ENCODE results near the gene POLR2H.
"Not testable (repeated sequence)": the region's sequence is repeated elsewhere in the genome, so short reads cannot be mapped to it uniquely, and the experiment has no call there.

POLR2H gene

DNA sequence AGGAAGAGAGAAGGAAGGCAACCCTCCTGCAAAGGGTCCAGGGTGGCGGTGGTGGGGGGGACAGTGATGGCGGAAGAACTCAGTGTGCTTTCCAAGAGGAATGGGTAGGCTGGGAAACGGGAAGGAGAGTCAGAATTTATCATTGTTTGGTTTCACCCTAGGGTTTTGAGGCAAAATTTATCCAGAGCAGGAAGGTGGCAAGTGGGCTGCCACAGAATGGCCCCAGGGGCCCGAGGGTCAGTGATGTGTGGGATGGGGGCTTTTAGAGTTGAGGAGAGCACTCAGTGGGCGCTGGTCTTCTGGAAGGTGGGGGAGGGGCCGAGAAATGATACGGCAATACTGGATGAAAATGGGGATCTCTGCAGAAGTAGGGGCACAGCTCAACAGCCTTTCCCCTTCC is 23.5 kb upstream of the POLR2H start:
- H3K36me3 Mint-ChIP-seq (ENCODE audit: insufficient read depth) = peaks cover 32% of the 10 kb centered on the region
- no peak overlapping the region for H3K4me3 Mint-ChIP-seq
- DNase-seq (ENCODE audit: low spot score in 2 of 2) (no peak), ATAC-seq (replicated peaks; ENCODE audit: extremely low read depth, poor library complexity, severe bottlenecking) (no peak)
- H3K4me1 Mint-ChIP-seq = peaks cover 45% of the 10 kb centered on the region
- peak overlapping the region; percentile 68 for H3K27ac Mint-ChIP-seq (ENCODE audit: low read depth)
- no peaks in the 10 kb centered on the region for H3K9me3 Mint-ChIP-seq
- no peaks in the 10 kb centered on the region for H3K27me3 Mint-ChIP-seq

GRCh38 chr3:184338511-184338945 is 23.0 kb upstream of the POLR2H start:
- no peak for DNase-seq (ENCODE audit: low spot score in 2 of 2)
- Mint-ChIP-seq H3K4me1 (peaks cover 40% of the 10 kb centered on the region), H3K9me3 (no peaks in the 10 kb centered on the region), H3K27ac (ENCODE audit: low read depth) (peak overlapping the region; percentile 68), H3K4me3 (no peak overlapping the region), H3K36me3 (ENCODE audit: insufficient read depth) (peaks cover 27% of the 10 kb centered on the region), H3K27me3 (no peaks in the 10 kb centered on the region)
- ATAC-seq (replicated peaks; ENCODE audit: extremely low read depth, poor library complexity, severe bottlenecking) = no peak

DNA sequence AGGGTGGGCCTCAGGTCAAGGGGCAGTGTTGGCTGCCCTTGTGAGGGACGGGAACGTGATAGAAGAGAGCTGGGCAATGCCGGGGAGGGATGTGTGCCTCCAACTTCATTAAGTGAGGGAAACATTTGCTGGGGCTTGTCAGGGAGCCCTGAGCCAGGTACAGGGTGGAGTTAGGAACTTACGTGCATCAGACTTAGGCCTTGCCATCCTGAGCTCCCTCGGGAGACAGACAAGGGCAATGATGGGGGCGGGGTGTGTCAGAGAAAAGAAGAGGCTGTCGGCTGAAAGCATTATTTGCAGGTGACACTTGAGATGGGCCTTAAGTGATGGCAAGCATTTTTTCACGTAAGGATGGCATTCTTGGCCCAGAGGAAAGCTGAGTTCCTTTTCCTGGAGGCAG is 22.5 kb upstream of the POLR2H start:
- no peak for ATAC-seq (replicated peaks; ENCODE audit: extremely low read depth, poor library complexity, severe bottlenecking)
- Mint-ChIP-seq H3K36me3 (ENCODE audit: insufficient read depth) (peaks cover 23% of the 10 kb centered on the region), H3K4me3 (no peak overlapping the region), H3K4me1 (peaks cover 35% of the 10 kb centered on the region), H3K9me3 (no peaks in the 10 kb centered on the region), H3K27ac (ENCODE audit: low read depth) (no peak overlapping the region), H3K27me3 (no peaks in the 10 kb centered on the region)
- DNase-seq (ENCODE audit: low spot score in 2 of 2) = no peak

DNA sequence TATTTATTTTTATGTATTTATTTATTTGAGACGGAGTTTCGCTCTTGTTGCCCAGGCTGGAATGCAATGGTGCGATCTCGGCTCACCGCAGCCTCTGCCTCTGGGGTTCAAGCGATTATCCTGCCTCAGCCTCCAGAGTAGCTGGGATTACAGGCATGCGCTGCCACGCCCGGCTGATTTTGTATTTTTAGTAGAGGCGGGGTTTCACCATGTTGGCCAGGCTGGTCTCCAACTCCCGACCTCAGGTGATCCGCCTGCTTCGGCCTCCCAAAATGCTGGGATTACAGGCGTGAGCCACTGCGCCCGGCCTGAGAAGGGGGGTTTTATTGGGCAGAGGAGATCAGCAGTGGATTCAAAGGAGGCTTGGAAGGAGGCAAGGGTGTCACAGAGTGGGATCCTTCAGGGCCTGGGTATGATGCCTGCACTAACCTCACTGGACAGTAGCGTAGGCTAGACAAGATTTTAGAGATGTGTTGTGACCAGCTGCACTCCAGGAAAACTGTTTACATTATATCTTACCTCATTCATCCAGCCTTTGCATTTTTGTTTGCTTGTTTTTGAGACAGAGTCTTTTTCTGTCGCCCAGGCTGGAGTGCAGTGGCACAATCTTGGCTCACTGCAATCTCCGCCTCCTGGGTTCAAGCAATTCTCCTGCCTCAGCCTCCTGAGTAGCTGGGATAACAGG is 21.9 kb upstream of the POLR2H start:
- H3K27ac Mint-ChIP-seq (ENCODE audit: low read depth); DNase-seq (ENCODE audit: low spot score in 2 of 2); H3K27me3 Mint-ChIP-seq; H3K4me3 Mint-ChIP-seq; H3K9me3 Mint-ChIP-seq; ATAC-seq (replicated peaks; ENCODE audit: extremely low read depth, poor library complexity, severe bottlenecking): not testable (repeated sequence)
- H3K36me3 Mint-ChIP-seq (ENCODE audit: insufficient read depth) = peaks cover 18% of the 10 kb centered on the region
- peaks cover 33% of the 10 kb centered on the region for H3K4me1 Mint-ChIP-seq

- ATAC-seq (replicated peaks; ENCODE audit: extremely low read depth, poor library complexity, severe bottlenecking) (no peak), DNase-seq (ENCODE audit: low spot score in 2 of 2) (no peak)
- H3K4me3 Mint-ChIP-seq = no peak overlapping the region
- H3K4me1 Mint-ChIP-seq = peaks cover 20% of the 10 kb centered on the region
- H3K9me3 Mint-ChIP-seq = no peaks in the 10 kb centered on the region
- H3K36me3 Mint-ChIP-seq (ENCODE audit: insufficient read depth) = peaks cover 4% of the 10 kb centered on the region
- H3K27me3 Mint-ChIP-seq = no peaks in the 10 kb centered on the region
- H3K27ac Mint-ChIP-seq (ENCODE audit: low read depth) = no peak overlapping the region
Observed at GRCh38 chr3:184341925-184342324, 19.6 kb upstream of the POLR2H start.

DNA sequence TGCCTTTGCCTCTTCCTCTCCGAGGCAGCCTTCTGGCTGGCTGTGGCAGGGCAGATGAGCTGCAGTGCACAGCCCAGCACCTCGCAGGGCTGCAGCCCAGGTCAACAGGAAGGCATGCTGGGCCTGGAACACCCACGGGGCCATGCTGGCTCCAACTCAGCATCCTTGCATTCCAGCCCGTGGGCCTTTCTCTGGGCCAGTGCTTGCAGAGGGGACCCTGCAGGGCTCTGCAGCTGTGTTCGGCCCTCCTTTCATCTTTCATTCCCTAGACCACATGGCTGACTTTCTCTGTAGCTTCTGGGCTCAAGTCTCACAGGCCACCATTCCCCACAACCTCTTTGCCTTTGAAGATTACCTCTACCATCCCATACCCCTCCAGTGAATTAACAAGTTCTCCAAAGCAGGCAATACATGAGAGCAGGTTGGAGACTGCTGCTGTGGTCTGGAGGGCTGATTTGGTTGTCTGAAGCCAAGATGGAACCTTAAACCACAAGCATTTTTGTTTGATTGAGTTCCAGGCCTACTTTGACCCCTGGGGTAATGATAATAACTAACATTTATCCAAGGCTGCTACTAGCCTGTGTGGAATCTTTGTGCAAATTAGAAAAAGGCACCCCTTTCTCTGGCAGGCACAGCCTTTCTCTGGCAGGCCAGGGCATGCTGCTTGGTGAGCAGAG is 18.2 kb upstream of the POLR2H start:
- Mint-ChIP-seq H3K4me3 (no peak overlapping the region), H3K4me1 (peaks cover 8% of the 10 kb centered on the region), H3K9me3 (no peaks in the 10 kb centered on the region), H3K27me3 (no peaks in the 10 kb centered on the region), H3K27ac (ENCODE audit: low read depth) (no peak overlapping the region), H3K36me3 (ENCODE audit: insufficient read depth) (peaks cover 1% of the 10 kb centered on the region)
- DNase-seq (ENCODE audit: low spot score in 2 of 2) = no peak
- ATAC-seq (replicated peaks; ENCODE audit: extremely low read depth, poor library complexity, severe bottlenecking) = no peak

- H3K36me3 Mint-ChIP-seq (ENCODE audit: insufficient read depth) = peaks cover 1% of the 10 kb centered on the region
- no peak for ATAC-seq (replicated peaks; ENCODE audit: extremely low read depth, poor library complexity, severe bottlenecking)
Observed at GRCh38 chr3:184344579-184345316, 16.8 kb upstream of the POLR2H start.

GRCh38 chr3:184345317-184346144 is 16.0 kb upstream of the POLR2H start:
- Mint-ChIP-seq H3K4me3 (no peak overlapping the region), H3K4me1 (peaks cover 8% of the 10 kb centered on the region), H3K36me3 (ENCODE audit: insufficient read depth) (peaks cover 1% of the 10 kb centered on the region), H3K27me3 (no peaks in the 10 kb centered on the region), H3K9me3 (no peaks in the 10 kb centered on the region), H3K27ac (ENCODE audit: low read depth) (no peak overlapping the region)
- DNase-seq (ENCODE audit: low spot score in 2 of 2) = no peak
- no peak for ATAC-seq (replicated peaks; ENCODE audit: extremely low read depth, poor library complexity, severe bottlenecking)

More at GRCh38 chr3:184344579-184345316, 16.8 kb upstream of the POLR2H start:
- DNase-seq (ENCODE audit: low spot score in 2 of 2) = no peak
- Mint-ChIP-seq H3K9me3 (no peaks in the 10 kb centered on the region), H3K4me3 (no peak overlapping the region), H3K4me1 (peaks cover 8% of the 10 kb centered on the region), H3K27me3 (no peaks in the 10 kb centered on the region), H3K27ac (ENCODE audit: low read depth) (no peak overlapping the region)

GRCh38 chr3:184346480-184347190 is 14.9 kb upstream of the POLR2H start:
- no peaks in the 10 kb centered on the region for H3K4me1 Mint-ChIP-seq
- no peak overlapping the region for H3K4me3 Mint-ChIP-seq
- H3K27me3 Mint-ChIP-seq = no peaks in the 10 kb centered on the region
- no peaks in the 10 kb centered on the region for H3K9me3 Mint-ChIP-seq
- H3K36me3 Mint-ChIP-seq (ENCODE audit: insufficient read depth) = peaks cover 3% of the 10 kb centered on the region
- no peak for DNase-seq (ENCODE audit: low spot score in 2 of 2)
- ATAC-seq (replicated peaks; ENCODE audit: extremely low read depth, poor library complexity, severe bottlenecking) = no peak
- no peak overlapping the region for H3K27ac Mint-ChIP-seq (ENCODE audit: low read depth)

DNA sequence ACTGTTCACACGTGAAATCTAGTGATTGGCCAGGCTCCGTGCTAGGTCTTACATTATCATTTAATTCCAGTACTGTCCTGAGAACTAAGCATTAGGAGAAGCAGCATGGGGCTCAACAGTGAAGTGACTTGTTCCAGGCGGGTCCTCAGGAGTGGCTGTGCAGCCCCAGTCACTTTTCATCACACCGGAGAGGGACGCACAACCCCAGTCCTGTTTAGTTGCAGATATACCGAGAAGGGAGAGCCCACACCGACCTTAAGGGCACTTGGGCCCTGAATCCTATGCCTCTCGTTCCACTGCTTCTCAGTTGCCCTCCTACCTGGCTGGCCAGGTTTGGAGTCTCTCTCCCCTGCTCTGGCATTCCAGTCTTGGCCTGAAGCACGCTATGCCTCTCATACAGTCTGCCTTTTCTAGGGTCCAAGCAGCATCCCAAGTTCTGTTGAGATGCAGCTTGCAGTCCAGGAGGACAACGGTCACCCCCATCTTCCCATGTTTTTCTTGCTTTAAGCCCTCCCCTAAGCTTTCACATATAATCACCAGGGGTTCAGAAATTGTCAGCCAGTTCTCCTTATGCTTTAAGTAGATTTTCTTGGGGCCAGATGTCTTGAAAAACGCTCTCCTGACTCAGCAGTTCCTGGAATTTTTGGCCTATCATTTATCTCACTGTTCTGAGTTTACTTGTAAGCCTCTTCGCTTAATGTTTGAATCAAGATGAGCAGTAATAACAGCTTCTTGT is 14.0 kb upstream of the POLR2H start:
- Mint-ChIP-seq H3K27ac (ENCODE audit: low read depth) (no peak overlapping the region), H3K9me3 (no peaks in the 10 kb centered on the region), H3K4me1 (no peaks in the 10 kb centered on the region), H3K36me3 (ENCODE audit: insufficient read depth) (peaks cover 3% of the 10 kb centered on the region), H3K4me3 (no peak overlapping the region), H3K27me3 (no peaks in the 10 kb centered on the region)
- DNase-seq (ENCODE audit: low spot score in 2 of 2) (no peak), ATAC-seq (replicated peaks; ENCODE audit: extremely low read depth, poor library complexity, severe bottlenecking) (no peak)

DNA sequence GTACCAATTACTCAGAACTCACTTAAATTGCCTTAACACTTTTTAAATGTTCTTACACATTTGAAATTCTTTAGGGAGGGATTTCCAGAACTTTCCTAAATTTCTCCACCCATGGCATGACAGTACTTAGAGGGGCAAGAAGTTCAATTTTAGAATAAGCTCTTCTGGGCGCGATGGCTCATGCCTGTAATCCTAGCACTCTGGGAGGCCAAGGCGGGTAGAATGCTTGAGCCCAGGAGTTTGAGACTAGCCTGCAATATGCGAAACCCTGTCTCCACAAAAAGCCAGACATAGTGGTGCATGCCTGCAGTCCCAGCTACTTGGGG is 13.5 kb upstream of the POLR2H start:
- peaks cover 3% of the 10 kb centered on the region for H3K36me3 Mint-ChIP-seq (ENCODE audit: insufficient read depth)
- H3K9me3 Mint-ChIP-seq = no peaks in the 10 kb centered on the region
- ATAC-seq (replicated peaks; ENCODE audit: extremely low read depth, poor library complexity, severe bottlenecking) (no peak), DNase-seq (ENCODE audit: low spot score in 2 of 2) (no peak)
- H3K4me3 Mint-ChIP-seq = no peak overlapping the region
- no peaks in the 10 kb centered on the region for H3K4me1 Mint-ChIP-seq
- no peaks in the 10 kb centered on the region for H3K27me3 Mint-ChIP-seq
- no peak overlapping the region for H3K27ac Mint-ChIP-seq (ENCODE audit: low read depth)
